NCI-H345 treated with DMSO at 0.1 percent for 48 hours (cell line): Measurements from ENCODE around the gene BPIFB2.

Experiments
- DNase-seq: peaks from one replicate; lab custom pipeline; 2025; ENCODE audit not compliant: unreplicated experiment; lab: John Stamatoyannopoulos, UW

BPIFB2 gene

DNA sequence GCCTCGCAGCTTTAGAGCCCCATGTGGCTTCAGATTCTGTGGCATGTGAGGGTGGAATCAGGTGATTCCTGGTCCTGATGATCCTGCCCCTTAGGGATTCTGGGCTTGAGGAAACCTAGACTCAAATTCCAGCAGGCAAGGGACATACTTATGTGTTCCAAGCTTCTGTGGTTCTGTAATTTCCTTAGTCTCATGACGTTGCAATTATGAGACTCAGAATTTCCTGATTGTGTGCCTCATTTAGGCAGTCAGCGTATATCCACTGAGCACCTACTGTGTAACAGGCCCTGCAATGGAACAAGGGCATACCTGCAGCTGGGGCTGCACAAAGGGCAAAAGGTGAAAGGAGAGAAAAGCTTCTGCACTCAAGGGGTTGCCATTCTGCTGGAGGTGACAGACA lies 60.3 kb downstream of the BPIFB2 start:
- DNase-seq: no peak

DNA sequence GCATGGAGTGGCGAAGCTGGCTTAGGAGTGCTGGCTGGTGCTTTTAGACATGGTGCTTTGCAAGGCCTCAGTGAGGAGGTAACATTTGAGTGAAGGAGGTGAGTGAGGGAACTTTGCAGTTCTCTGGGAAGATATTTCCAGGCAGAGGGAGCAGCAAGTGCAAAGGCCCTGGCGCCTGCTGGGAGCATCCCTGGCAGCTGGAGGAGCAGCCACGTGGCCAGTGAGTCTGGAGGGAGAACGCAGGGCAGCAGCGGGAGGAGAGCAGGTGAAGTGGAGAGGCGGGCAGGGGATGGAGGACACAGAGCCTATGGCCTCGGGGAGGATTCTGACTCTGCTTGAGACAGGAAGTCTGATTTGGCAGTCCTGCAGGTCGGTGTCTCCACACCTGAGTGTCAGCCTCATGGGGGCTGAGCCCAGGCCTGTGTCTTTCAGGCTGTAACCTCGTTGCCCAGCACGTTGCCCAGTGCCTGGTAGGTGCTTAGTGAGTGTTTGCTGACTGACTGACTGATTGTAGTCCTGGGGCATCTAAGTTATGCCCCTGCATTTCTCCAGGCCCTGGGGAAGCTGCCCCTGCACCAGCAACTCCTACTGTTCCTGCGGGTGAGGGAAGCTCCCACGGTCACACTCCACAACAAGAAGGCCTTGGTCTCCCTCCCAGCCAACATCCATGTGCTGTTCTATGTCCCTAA lies 60.9 kb downstream of the BPIFB2 start:
- DNase-seq: no peak

DNA sequence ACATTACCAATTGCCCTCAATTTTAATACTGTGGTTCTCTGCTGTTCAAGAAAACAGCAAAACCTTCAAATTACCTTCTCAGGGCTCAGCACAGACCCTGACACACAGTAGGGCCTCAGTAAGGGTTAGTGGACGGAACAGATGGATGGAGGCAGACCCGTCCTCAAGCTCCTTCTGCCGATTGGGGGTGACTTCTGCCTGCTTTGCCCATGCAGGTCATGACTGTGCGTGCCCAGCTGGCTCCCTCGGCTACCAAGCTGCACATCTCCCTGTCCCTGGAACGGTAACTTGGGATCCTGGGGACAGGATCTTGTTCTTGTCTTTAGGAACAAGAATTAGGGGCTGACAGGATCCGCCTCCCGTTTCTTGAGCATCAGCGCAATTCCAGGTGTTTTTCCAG lies 62.2 kb downstream of the BPIFB2 start:
- no peak for DNase-seq

DNA sequence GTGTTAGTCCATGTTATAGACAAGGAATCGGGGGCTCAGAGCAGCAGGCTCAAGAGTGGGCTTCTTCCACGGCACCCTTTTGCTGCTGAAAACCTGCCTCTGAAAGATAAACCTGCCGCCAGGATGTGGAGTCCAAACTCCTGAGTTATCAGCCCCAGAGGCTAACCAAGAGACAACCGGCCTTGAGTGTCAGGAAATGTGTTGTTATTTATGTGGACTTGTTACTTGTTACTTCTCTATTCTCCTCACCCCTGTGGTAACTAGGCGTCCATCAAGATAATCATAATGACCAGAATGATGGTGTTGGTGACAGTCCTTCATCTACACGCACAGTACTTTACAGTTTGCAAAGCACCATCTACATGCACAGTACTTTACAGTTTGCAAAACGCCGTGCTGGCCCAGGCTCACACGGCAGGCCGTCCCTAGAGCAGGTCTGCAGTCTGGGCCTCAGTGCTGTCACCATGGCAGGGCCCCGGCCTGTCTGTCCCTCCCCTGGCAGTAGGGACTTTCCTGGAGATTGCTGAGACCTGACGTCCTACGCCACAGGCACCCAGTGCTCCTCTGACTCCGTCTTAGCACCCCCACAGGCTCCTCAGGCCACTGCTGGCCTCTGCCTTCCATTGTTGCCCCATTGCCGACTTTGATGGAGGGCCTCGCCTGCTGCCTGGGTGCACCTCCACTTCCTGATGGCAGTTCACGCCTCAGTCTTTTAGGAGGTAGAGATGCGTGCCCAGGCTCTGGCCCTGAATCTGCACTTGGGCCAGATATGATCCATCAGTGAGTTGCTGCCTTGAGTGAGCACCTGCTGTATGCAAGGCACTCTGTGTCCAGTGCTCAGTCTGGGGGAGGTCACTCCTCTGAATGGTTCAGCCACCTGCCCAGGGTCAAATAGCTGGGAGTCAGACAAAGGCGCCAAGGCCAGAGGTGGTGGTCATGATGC lies 62.9 kb downstream of the BPIFB2 start:
- no peak for DNase-seq

DNA sequence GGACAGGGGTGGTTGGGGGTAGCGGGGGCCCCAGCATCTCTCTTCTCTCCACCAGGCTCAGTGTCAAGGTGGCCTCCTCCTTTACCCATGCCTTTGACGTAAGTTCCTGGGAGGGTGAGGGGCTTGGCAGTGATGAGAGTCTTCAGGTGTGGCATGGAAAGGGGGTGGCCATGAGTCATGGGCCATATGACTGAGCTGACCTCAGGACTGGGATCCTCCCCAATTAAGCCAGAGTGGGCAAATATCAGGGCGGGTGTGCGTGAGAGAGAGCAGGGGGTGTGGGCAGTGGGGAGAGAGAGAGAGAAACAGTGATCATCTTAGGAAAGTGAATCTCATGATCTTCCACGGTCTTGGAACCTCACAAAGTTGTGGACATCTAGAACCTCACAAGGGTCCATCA lies 63.7 kb downstream of the BPIFB2 start:
- DNase-seq: no peak

DNA sequence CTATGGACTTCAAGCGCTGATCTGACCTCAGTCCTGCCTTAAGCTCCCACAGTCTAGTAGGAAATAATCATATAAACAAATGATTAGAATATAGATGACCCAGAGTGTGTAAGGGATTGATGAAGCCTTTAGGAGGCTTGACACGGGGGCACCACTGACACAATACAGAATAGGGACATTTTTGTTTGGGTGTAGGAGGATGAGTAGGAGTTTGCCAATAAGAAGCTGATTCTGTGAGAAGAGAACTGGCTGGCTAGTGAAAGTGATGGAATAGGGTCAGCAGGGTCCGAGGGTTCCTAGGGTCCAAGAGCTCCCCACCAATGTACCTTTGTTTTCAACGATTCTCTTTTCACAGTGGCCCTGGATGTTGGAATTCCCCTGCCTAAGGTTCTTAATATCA lies 64.9 kb downstream of the BPIFB2 start:
- no peak for DNase-seq

DNA sequence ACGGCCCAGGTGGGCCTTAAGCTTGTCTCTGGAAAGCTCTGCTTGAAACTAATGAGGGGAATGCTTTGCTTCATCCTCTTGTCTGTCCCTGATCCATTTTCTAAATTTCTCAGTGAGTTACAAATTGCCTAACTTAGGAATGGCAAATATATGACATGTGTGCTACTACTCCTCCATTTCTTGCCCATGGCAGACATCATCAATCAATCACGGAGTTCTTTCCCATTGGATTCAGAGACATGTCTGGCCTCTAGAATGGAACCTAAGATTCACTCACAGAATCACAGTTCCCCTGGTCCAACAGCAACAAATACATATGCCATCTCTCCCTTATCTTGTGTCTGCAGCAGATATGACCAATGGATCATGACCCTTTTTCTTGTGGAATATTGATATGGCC lies 65.3 kb downstream of the BPIFB2 start:
- no peak for DNase-seq
